Hematopoietic multipotent progenitor cell treated with erythropoietin and hydrocortisone succinate and interleukin-3 and kit ligand, for 17 days (in vitro differentiated cells): ENCODE data around the gene TOR2A.
"Not testable (repeated sequence)": the region's sequence is repeated elsewhere in the genome, so short reads cannot be mapped to it uniquely, and the experiment has no call there.

Experiments used
- DNase-seq: peaks from one replicate; pipeline ENCODE4 v3.0.0-alpha.2; 2015; ENCODE audit warnings: low spot score

Gene TOR2A

GRCh38 chr9:127734747-127735529, at the start of gene TOR2A:
TOR2A (minus strand) TSS chr9:127735294; CDS start chr9:127735270, 24 bp downstream.
- peak; percentile 98 for DNase-seq

- no peak for DNase-seq
Measured at GRCh38 chr9:127783111-127784008, 48.3 kb upstream of the TOR2A start.

- DNase-seq, result no peak
Measured at GRCh38 chr9:127781806-127782205, 46.7 kb upstream of the TOR2A start.

GRCh38 chr9:127780909-127781308, 45.8 kb upstream of the TOR2A start:
- not testable (repeated sequence) for DNase-seq

GRCh38 chr9:127780126-127780885, 45.2 kb upstream of the TOR2A start:
- no peak for DNase-seq

- no peak for DNase-seq
Measured at GRCh38 chr9:127779136-127779981, 44.3 kb upstream of the TOR2A start.

- DNase-seq, result no peak
Measured at GRCh38 chr9:127778280-127779135, 43.4 kb upstream of the TOR2A start, which contains the start of gene SH2D3C. SH2D3C (minus strand) TSS chr9:127778666; CDS start chr9:127778627, 39 bp downstream.

DNA sequence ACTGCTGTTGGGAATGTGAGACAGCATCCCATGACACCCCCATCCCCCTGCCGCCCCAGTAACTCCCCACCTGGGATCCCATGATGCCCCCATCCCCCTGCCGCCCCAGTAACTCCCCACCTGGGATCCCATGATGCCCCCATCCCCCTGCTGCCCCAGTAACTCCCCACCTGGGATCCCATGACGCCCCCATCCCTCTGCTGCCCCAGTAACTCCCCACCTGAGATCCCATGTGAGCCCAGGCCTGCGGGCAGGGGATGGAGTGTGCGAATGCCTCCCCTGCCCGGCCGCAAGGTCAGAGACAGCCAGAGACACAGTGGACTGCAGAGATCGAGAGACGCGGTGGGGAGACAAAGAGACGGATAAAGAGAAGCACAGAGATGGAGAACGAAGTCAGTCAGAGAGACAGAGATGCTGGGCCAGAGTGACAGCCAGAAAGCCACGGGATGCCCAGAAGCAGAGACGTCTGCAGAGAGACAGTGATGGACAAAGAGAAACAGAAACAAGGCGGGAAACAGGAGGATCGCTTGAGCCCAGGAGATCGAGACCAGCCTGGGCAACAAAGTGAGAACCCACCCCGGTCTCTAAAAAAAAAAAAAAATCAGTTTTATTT, 42.4 kb upstream of the TOR2A start:
- no peak for DNase-seq

GRCh38 chr9:127776924-127777289, 41.8 kb upstream of the TOR2A start:
- no peak for DNase-seq

- DNase-seq, result no peak
Measured at GRCh38 chr9:127776195-127776923, 41.3 kb upstream of the TOR2A start.

DNA sequence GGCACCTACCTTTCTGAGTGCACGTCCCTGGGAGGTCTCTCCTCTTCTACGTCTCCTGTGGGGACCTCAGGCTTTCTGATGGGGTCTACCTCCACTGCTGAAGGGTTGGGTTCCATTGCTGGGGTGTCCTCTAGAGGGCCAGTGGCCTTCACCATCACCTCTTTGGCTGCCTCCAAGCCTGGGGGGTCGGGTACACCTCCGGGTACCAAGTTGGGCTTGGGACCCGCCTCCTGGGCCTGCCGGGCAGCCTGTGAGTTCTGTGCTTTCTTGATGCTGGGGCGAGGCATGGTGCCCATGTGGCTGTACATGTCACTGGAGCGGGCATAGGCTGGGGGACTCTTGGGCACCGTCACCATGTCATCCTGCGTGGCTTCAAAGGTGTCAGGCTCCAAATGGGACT, 38.9 kb upstream of the TOR2A start:
- DNase-seq, result no peak

GRCh38 chr9:127773272-127773671, 38.2 kb upstream of the TOR2A start:
- DNase-seq, result no peak

- no peak for DNase-seq
Measured at GRCh38 chr9:127772603-127773002, 37.5 kb upstream of the TOR2A start.

- DNase-seq, result no peak
Measured at GRCh38 chr9:127771570-127772189, 36.6 kb upstream of the TOR2A start.

DNA sequence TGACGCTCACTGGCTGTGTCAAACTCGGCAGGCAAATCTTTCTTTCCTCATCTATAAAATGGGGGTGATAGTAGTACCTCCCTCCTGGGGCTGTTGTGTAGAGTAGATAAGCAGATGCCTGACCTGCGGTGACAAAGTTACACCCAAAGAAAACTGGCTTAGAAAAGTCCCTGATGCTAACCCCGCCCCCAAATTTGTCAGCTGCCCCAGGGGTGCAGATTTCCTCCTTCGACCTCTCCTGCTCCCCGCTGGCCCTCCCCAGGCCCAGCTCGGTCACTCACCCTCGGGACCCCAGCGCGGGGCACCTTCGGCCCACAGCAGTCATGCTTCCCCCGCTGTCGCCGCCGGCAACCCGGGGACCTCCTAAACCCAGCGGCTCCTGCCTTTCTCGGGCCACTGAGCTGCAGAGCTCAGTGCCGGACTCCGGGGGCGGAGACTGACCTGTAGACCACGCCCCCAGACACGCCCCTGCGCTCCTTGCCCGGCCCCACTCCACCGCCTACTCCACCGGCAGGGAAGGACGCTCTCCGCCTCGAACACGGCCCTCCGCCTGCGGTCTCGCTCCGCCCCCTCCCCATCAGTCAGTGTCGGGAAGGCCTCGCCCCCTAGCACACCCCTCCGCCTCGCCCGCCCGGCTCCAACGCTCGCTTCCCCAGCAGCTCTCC, 35.9 kb upstream of the TOR2A start:
- DNase-seq, result peak; percentile 92

- DNase-seq, result no peak
Measured at GRCh38 chr9:127770583-127770904, 35.5 kb upstream of the TOR2A start.

- no peak for DNase-seq
Measured at GRCh38 chr9:127769929-127770582, 35.0 kb upstream of the TOR2A start.

- no peak for DNase-seq
Measured at GRCh38 chr9:127769101-127769500, 34.0 kb upstream of the TOR2A start.
